HG03439 (cell line): ENCODE results near the gene COBLL1.
"Not testable (repeated sequence)": the region's sequence is repeated elsewhere in the genome, so short reads cannot be mapped to it uniquely, and the experiment has no call there.

Experiments
- ATAC-seq: cut with Tn5 transposase; IDR thresholded peaks from one replicate; pipeline ENCODE4 v1.9.1; 2021; ENCODE audit warnings: mild to moderate bottlenecking, moderate library complexity; ENCODE audit not compliant: unreplicated experiment

COBLL1 gene

DNA sequence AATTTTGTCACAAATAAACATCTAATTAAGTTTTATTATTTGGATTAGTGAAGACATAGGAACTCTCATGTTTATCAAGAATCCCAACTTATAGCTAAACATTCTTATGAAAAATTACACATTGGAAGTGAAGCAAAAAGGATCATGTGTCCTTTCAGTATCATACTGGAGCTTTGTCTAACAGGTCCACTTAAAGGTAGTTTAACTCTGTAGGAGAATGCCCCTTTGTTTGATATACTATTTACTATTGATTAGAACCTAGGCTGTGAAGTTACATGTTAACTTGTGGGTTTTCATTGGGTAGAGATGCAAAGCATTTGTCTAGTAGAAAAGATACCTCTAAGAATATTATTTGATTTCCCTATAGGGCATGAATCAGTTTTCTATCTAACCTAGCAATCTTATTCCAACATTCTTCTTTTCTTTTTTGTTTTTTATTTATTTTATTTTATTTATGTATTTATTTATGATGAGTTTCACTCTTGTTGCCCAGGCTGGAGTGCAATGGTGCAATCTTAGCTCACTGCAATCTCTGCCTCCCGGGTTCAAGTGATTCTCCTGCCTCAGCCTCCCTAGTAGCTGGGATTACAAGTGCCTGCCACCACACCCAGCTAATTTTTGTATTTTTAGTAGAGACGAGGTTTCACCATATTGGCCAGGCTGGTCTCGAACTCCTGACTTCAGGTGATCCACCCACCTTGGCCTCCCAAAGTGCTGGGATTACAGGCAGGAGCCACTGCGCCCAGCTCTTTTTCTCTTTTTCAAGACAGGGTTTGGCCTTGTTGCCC is 18.5 kb upstream of the COBLL1 start:
- not testable (repeated sequence) for ATAC-seq

- ATAC-seq: no peak
These were observed 17.7 kb upstream of the COBLL1 start for GRCh38 chr2:164859251-164859818.

DNA sequence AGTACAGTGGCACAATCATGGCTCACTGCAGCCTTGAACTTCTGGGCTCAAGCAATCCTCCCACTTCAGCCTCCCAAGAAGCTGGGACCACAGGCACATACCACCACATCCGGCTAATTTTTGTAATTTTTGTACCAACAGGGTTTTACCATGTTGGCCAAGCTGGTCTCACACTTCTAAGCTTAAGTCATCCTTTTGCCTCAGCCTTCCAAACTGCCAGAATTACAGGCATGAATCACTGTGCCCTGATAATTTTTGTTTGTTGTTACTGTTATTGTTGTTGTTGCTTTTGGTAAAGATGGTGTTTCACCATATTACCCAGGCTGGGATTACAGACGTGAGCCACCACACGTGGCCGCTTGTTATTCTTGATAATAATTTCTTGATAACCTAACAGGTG is 10.5 kb upstream of the COBLL1 start:
- ATAC-seq: no peak

- ATAC-seq: no peak
These were observed 8.6 kb upstream of the COBLL1 start for GRCh38 chr2:164850235-164850634.

DNA sequence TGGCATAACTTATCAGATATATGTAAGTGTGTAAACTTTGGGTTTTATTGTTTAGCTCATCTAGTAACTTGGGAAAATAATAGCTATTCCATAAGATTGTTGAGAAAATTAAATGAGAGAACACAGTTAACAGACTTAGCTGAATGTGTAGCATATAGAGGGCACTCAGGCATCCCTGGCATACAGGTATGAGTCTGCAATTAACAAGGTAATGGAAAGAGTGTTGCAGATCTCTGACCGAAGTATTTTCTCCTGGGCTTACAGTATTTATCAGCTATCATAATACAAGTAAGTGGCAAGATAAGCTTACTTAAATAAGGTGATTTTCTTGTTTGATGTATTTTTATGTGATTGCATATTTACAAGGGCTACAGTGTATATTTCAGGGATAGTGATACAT is 7.9 kb upstream of the COBLL1 start:
- no peak for ATAC-seq

DNA sequence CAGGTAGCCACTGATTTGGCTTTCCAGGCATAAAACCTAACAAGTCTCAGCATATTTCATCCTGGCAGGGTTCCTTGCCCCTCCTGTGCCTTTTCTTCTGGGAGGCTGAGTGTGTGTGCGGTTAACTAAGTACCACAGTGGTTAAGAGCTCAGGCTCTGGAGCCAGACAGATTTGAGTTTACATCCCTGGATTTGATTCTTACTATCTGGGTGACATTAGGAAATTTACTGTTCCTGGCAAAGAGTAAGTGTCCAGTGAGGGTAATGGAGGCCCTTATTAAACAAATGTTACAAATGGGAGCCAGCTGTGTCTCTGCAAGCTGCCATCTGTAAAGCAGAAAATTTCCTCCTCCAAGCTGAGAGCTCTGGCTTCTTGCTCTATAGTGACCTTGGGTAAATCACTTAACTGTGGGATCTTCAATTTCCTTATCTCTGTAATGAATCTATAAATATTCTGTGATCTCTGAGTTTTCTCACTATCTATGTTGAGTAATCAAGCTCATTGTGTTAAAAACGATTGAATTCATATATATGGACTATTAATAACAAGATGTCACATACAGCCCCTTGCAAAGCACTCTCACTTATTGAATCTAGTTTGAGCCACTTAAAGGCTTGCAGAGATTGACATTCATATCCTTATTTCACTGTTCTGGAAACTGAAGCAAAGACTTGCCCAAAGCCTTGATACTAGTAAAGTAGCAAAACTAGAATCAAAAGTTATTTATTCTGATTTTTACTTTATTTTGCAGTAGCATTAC is 6.5 kb upstream of the COBLL1 start:
- no peak for ATAC-seq

DNA sequence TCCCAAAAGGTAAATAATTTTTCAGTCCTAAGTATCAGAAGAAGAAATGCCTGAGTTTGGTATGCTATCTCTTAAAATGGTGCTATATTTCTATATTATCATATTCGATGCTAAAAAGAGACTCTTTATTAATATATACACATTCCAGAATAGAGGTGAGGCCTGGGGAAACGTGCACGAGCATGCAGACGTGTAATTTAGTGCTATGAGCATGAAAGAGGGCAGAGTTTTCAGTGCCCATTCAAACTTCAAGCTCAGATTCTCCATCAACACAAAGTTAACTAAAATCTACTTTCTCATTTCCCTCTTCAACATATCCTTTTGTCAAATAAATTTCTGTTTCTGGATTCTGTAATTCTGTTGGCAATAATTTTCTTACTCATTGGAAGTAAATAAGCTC is 5.7 kb upstream of the COBLL1 start:
- no peak for ATAC-seq

- ATAC-seq: no peak
These were observed 4.7 kb upstream of the COBLL1 start for GRCh38 chr2:164846276-164846675.

DNA sequence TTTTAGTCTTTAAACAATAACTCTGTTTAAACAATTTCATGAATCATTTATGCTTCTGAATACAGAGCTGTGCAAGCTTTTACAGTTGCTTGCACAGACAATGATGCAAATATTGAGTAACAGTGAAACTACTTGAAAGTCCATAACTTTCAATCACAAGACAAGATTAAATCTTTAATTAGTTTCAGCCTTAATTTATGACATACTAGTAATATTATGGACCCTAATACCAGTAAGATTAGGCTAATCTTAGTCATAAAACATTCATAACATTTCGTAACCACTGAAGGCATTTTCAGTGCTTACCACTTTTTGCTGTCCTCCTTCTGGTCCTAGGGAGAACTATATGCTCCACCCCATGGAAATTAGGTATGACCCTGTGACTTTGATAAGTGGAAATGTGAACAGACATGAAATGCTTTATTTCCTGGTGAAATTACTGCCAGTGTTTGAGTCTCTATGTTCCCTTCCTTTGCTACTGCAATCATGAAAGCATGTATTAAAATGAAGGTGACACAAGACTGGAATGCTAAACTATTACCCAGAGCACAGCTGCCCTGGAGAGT is 1.8 kb upstream of the COBLL1 start:
- no peak for ATAC-seq

DNA sequence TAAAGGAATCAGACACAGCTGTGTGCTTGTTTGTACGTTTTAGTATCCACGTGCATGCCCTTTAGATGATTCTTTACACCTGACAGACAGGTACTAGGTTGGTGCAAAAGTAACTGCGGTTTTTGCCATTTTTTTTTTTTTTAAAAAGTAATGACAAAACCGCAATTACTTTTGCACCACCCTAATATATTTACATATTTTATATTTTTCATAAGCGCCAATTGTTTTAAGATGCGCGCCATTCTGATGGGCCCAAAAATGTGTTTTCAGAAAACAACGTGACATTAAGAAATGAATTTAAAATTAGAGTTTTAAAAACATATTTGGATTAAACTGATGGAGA is 972 bp upstream of the COBLL1 start:
- no peak for ATAC-seq

DNA sequence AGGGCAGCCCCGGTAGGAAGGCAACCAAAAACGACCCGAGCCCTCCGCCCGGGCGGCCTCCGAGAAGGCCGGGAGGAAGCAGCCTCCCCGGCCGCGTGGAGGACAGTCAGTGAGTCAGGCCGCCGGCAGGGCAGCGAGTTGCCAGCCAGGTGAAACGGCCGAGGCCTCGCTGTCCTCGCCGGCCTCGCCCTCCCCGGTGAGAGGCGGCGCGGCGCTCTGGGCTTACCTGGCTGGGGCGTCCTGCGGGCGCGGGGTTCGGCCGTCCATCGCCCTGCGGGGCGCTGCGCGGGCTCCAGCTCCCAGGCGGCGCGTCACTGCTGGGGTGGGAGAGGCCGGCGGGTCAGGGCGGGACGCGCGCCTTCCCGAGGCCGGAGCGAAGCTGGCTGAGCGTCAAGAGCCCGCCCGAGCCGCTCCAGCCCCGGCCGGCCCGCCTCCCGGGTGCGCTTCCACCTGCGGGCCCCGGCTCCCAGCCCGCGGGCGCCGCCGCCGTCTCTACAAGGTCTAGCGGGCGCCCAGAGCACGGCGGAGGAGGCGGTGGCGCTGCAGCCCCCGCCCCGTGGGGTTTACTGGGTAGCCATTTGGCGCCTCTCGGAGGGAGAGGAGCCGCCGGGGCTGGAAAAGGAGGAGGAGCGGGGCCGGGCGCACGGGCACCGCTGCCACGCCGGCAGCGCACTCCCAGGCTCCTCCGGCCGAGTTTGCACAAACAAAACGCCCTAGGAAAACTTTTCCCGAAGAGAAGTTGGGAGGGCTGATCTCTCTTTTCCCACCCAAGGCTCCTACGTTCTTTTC is 499 bp downstream of the COBLL1 start:
- ATAC-seq: peak; percentile 43

- ATAC-seq: no peak
These were observed 1.1 kb downstream of the COBLL1 start for GRCh38 chr2:164840458-164840929.

- no peak for ATAC-seq
These were observed 1.6 kb downstream of the COBLL1 start for GRCh38 chr2:164839914-164840457.

DNA sequence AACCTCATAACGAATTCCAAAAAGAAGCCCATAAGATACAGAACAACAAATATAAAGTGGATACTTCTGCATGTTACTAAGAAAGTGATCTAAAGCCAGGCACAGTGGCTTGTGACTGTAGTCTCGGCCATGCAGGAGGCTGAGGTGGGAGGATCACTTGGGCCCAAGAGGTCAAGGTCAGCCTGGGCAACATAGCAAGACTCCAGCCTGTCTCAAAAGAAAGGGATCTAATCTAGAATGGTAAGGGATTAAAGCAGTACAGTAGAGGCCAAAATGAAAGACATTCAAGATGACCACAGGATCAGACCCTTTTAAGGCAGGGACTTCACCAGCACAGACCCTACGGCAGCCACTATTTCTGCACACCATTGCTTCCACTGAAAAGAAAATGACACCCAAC is 3.8 kb downstream of the COBLL1 start:
- no peak for ATAC-seq

- ATAC-seq: no peak
These were observed 4.7 kb downstream of the COBLL1 start for GRCh38 chr2:164836907-164837306.

DNA sequence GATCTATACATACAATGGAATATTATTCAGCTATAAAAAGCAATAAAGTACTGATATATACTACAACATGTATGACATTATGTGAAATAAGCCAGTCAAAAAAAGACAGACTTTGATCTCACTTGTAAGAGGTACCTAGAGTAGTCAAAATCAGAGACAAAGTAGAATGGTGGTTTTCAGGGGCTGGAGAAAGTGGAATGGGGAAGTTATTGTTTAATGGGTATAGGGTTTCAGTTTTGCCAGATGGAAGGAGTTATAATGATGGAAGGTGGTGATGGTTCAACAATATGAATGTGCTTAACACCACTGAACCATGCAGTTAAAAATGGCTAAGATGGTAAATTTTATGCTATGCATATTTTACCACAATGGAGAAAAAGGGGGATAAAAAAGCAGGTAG is 6.3 kb downstream of the COBLL1 start:
- no peak for ATAC-seq

- ATAC-seq: no peak
These were observed 9.7 kb downstream of the COBLL1 start for GRCh38 chr2:164831887-164832286.

- no peak for ATAC-seq
These were observed 10.4 kb downstream of the COBLL1 start for GRCh38 chr2:164831180-164831579.

DNA sequence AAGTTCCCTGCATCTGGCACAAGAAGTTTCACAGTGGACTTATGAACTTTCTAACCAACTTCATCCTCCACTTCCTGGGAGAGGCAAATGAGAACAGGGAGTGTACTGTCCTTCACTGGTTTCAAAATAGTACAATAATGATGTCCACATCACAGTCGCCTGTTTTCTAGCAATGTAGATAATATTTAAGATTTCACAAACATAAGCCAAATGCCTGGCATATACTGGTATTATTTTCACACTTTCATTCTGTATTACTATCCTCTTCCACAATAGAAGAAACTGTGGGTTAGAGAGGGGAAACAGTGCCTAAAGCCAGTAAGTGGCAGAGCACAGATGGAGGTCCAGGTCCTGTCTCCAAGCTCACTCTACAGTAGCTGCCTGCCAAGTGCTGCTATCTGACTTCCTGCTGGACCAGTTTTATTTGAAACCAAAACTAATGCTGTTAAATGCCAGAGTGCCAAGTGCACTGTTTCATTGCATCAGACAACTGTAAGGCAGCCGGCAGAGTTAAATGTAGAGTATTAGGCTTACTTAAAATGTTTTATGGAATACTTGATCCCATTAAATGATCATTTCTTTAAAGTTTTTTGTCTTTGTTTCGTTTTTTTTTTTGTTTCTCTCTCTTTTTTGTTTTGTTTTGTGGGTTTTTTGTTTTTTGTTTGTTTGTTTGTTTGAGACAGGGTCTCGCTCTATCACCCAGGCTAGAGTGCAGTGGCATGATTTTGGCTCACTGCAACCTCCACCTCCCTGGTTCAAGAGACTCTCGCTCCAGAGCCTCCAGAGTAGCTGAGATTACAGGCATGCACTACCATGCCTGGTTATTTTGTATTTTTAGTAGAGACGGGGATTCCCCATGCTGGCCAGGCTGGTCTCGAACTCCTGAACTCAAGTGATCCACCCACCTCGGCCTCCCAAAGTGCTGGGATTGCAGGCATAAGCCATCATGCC is 15.1 kb downstream of the COBLL1 start:
- ATAC-seq: no peak

DNA sequence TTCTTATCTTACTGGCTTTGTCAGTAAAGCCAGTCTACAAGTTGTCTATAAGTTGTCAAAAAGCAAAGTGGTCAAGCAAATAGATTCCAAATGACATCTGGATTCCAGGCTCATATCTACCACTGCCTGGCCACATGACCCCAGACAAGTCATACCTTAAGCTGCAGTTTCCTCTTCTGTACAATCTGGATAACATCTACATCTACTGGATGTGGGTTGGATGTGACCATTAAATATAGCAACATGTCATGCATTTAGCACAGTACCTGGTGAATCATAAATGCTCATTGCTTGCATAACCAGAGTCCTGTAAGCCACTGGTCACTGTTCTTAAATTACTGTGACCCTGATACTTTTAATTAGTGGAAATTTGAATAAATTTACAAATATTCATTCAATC is 16.8 kb downstream of the COBLL1 start:
- no peak for ATAC-seq
